ENCODE measurements around the gene SLC46A1.

The SLC46A1 gene

DNA sequence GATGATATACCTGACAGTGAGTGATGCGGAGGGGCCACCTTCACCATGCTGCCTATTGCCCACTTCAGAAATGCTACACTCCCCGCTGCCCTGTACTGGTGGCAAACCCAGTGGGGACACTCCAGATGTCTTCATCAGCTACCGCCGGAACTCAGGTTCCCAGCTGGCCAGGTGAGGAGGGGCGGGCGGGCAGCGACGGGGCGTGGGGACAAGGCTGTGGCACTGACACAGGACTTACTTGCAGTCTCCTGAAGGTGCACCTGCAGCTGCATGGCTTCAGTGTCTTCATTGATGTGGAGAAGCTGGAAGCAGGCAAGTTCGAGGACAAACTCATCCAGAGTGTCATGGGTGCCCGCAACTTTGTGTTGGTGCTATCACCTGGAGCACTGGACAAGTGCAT, 17.9 kb downstream of the SLC46A1 start:
- Histone ChIP-seq H2AFZ (ENCODE audit: low read depth, low read length) (no peak overlapping the region), H4K20me1 (ENCODE audit: insufficient read depth, low read length) (no peaks in the 10 kb centered on the region), H3K4me2 (ENCODE audit: low read length) (no peak overlapping the region), H3K4me3 (ENCODE audit: low read length) (no peak overlapping the region), H3K27ac (ENCODE audit: low read length) (no peak overlapping the region), H3K36me3 (replicated peaks; ENCODE audit: low read depth, low read length) (peaks cover 19% of the 10 kb centered on the region), H3K27me3 (ENCODE audit: low read depth, low read length) (no peaks in the 10 kb centered on the region), H3K9me3 (ENCODE audit: insufficient read depth, low read length) (no peaks in the 10 kb centered on the region), H3K9ac (ENCODE audit: low read length) (no peak overlapping the region), H3K4me1 (ENCODE audit: low read length) (no peaks in the 10 kb centered on the region), H3K79me2 (ENCODE audit: low read length) (no peaks in the 10 kb centered on the region)
- TF ChIP-seq, protein P1, sequence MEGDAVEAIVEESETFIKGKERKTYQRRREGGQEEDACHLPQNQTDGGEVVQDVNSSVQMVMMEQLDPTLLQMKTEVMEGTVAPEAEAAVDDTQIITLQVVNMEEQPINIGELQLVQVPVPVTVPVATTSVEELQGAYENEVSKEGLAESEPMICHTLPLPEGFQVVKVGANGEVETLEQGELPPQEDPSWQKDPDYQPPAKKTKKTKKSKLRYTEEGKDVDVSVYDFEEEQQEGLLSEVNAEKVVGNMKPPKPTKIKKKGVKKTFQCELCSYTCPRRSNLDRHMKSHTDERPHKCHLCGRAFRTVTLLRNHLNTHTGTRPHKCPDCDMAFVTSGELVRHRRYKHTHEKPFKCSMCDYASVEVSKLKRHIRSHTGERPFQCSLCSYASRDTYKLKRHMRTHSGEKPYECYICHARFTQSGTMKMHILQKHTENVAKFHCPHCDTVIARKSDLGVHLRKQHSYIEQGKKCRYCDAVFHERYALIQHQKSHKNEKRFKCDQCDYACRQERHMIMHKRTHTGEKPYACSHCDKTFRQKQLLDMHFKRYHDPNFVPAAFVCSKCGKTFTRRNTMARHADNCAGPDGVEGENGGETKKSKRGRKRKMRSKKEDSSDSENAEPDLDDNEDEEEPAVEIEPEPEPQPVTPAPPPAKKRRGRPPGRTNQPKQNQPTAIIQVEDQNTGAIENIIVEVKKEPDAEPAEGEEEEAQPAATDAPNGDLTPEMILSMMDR (IDR thresholded peaks at IDR 0.05; ENCODE audit: low read depth, low read length): no peak
- TF ChIP-seq EZH2phosphoT487 (IDR thresholded peaks at IDR 0.05; ENCODE audit: low read depth): no peak

DNA sequence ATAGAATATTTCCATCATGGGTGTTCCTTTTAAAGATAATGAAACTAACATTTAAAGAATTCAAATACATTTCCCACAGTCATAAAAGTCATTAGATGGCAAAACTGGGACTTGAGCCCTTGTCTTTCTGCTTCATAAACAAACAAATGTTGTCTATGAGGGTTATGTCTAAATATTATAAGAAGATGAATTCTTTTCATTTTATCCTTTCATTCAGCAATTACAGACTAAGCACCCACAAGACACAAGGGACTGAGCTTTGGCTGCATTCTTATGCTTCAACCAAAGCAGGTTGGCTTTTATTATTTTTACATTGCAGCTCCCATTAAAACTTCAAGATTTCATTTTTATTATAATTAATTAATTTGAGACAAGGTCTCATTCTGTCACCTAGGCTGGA, 19.6 kb downstream of the SLC46A1 start:
- H2AFZ ChIP-seq (ENCODE audit: low read depth, low read length): no peak overlapping the region
- no peaks in the 10 kb centered on the region for H3K9me3 ChIP-seq (ENCODE audit: insufficient read depth, low read length)
- no peaks in the 10 kb centered on the region for H3K79me2 ChIP-seq (ENCODE audit: low read length)
- no peak overlapping the region for H3K27ac ChIP-seq (ENCODE audit: low read length)
- H4K20me1 ChIP-seq (ENCODE audit: insufficient read depth, low read length): no peaks in the 10 kb centered on the region
- H3K4me1 ChIP-seq (ENCODE audit: low read length): no peaks in the 10 kb centered on the region
- H3K9ac ChIP-seq (ENCODE audit: low read length): no peak overlapping the region
- no peak overlapping the region for H3K4me2 ChIP-seq (ENCODE audit: low read length)
- peaks cover 17% of the 10 kb centered on the region for H3K36me3 ChIP-seq (replicated peaks; ENCODE audit: low read depth, low read length)
- H3K27me3 ChIP-seq (ENCODE audit: low read depth, low read length): no peaks in the 10 kb centered on the region
- TF ChIP-seq, protein P1 (IDR thresholded peaks at IDR 0.05; ENCODE audit: low read depth, low read length): no peak
- no peak for TF ChIP-seq EZH2phosphoT487 (IDR thresholded peaks at IDR 0.05; ENCODE audit: low read depth)
- no peak overlapping the region for H3K4me3 ChIP-seq (ENCODE audit: low read length)

DNA sequence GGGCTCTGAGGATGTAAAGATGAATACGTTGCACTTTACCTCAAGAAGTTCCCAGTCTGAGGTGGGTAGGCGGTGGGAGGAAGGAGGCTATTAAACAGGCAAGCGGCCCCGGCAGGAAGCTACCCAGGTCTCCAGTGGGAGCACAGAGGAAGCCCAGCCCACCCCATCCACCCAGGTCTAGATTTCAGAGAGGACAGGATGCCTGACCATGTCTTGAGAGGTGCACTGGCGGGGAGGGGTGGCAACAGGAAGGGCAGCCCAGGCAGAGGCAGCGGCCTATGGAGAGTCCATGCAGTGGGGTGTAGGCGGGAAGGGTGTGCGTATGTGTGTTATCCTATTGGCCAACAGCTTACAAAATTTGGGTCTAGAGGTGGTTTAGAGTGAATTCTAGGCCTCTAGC, 20.6 kb downstream of the SLC46A1 start:
- Histone ChIP-seq H3K27me3 (ENCODE audit: low read depth, low read length) (no peaks in the 10 kb centered on the region), H3K27ac (ENCODE audit: low read length) (no peak overlapping the region), H3K9me3 (ENCODE audit: insufficient read depth, low read length) (no peaks in the 10 kb centered on the region), H3K36me3 (replicated peaks; ENCODE audit: low read depth, low read length) (peaks cover 15% of the 10 kb centered on the region), H4K20me1 (ENCODE audit: insufficient read depth, low read length) (peaks cover under 1% of the 10 kb centered on the region; the same call in 1 of the 2 replicates), H3K9ac (ENCODE audit: low read length) (no peak overlapping the region), H2AFZ (ENCODE audit: low read depth, low read length) (no peak overlapping the region), H3K4me2 (ENCODE audit: low read length) (no peak overlapping the region), H3K79me2 (ENCODE audit: low read length) (peaks cover 7% of the 10 kb centered on the region; the same call in 1 of the 2 replicates), H3K4me3 (ENCODE audit: low read length) (no peak overlapping the region), H3K4me1 (ENCODE audit: low read length) (no peaks in the 10 kb centered on the region)
- TF ChIP-seq, protein P1 (IDR thresholded peaks at IDR 0.05; ENCODE audit: low read depth, low read length): no peak

DNA sequence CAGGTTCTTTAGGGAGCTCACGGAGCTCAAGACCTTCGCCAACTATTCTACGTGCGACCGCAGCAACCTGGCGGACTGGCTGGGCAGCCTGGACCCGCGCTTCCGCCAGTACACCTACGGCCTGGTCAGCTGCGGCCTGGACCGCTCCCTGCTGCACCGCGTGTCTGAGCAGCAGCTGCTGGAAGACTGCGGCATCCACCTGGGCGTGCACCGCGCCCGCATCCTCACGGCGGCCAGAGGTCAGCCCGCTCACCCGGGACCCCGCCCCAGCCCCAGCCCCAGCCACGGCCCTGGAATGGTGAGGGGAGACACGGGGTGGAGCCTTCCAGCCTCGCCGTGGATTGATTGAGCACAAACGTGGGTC, 21.0 kb downstream of the SLC46A1 start:
- TF ChIP-seq, protein P1 (IDR thresholded peaks at IDR 0.05; ENCODE audit: low read depth, low read length): no peak
- TF ChIP-seq EZH2phosphoT487 (IDR thresholded peaks at IDR 0.05; ENCODE audit: low read depth): no peak
- no peaks in the 10 kb centered on the region for H3K9me3 ChIP-seq (ENCODE audit: insufficient read depth, low read length)
- peaks cover 11% of the 10 kb centered on the region; the same call in 1 of the 2 replicates for H3K79me2 ChIP-seq (ENCODE audit: low read length)
- H3K4me1 ChIP-seq (ENCODE audit: low read length): no peaks in the 10 kb centered on the region
- no peak overlapping the region for H2AFZ ChIP-seq (ENCODE audit: low read depth, low read length)
- H3K4me2 ChIP-seq (ENCODE audit: low read length): no peak overlapping the region
- H4K20me1 ChIP-seq (ENCODE audit: insufficient read depth, low read length): peaks cover 4% of the 10 kb centered on the region; the same call in 1 of the 2 replicates
- H3K36me3 ChIP-seq (replicated peaks; ENCODE audit: low read depth, low read length): peaks cover 18% of the 10 kb centered on the region
- no peak overlapping the region for H3K4me3 ChIP-seq (ENCODE audit: low read length)
- no peak overlapping the region for H3K9ac ChIP-seq (ENCODE audit: low read length)
- H3K27ac ChIP-seq (ENCODE audit: low read length): no peak overlapping the region
- no peaks in the 10 kb centered on the region for H3K27me3 ChIP-seq (ENCODE audit: low read depth, low read length)
